Epithelial cell of esophagus (primary cell): Measurements from ENCODE around the gene ZNF346.

Experiments
- DNase-seq: peaks from one replicate; pipeline ENCODE4 v3.0.0; 2010; ENCODE audit warnings: low read depth
- H3K4me3 ChIP-seq: 2 replicates; pipeline ENCODE4 v1.5.1; 2011; ENCODE audit warnings: mild to moderate bottlenecking, low read length, control low read depth
- TF ChIP-seq, protein P1 (sequence below): IDR thresholded peaks from 2 replicates; pipeline ENCODE4 v1.5.1; 2011; ENCODE audit warnings: low read depth, mild to moderate bottlenecking, low read length, control low read depth, inconsistent platforms; ENCODE audit not compliant: insufficient read depth; ENCODE audit errors: missing control alignments

ZNF346 gene

DNA sequence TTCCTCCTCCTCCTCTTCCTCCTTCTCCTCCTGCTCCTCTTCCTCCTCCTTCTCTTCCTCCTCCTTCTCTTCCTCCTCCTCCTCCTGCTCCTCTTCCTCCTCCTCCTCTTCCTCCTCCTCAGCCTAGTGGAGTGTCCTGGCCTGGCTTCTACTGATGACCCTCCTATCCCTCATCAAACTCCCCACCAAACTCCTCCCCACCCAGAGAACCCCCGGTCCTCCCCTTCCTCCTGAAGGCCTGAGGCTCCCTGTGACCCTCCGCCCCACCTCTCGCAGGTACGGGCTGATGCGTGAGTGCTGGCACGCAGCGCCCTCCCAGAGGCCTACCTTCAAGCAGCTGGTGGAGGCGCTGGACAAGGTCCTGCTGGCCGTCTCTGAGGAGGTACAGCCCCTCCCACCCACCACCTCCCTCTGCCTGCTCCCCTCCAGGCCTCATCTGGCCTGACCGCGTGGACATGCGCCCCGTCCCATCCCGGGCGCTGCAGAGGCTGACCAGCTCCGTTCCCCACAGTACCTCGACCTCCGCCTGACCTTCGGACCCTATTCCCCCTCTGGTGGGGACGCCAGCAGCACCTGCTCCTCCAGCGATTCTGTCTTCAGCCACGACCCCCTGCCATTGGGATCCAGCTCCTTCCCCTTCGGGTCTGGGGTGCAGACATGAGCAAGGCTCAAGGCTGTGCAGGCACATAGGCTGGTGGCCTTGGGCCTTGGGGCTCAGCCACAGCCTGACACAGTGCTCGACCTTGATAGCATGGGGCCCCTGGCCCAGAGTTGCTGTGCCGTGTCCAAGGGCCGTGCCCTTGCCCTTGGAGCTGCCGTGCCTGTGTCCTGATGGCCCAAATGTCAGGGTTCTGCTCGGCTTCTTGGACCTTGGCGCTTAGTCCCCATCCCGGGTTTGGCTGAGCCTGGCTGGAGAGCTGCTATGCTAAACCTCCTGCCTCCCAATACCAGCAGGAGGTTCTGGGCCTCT, 74.8 kb downstream of the ZNF346 start:
- no peak for DNase-seq

DNA sequence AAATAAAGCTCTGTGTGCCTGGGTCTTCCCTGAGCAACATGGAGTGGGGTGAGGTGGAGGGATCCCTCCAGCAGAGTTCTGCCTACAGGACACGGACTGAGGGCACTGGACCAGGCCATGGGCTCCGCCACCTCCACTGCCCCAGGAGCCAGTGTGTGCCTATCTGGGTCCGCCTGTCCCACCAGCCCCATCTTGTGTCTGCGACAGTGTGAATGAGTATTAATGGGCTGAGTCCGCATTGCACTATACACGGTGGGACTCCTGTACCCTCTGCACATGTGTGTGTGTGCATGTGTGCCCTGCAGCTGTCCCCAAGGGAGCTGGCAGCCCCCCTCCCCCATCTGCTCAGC, 75.6 kb downstream of the ZNF346 start:
- no peak overlapping the region for H3K4me3 ChIP-seq
- TF ChIP-seq, protein P1, sequence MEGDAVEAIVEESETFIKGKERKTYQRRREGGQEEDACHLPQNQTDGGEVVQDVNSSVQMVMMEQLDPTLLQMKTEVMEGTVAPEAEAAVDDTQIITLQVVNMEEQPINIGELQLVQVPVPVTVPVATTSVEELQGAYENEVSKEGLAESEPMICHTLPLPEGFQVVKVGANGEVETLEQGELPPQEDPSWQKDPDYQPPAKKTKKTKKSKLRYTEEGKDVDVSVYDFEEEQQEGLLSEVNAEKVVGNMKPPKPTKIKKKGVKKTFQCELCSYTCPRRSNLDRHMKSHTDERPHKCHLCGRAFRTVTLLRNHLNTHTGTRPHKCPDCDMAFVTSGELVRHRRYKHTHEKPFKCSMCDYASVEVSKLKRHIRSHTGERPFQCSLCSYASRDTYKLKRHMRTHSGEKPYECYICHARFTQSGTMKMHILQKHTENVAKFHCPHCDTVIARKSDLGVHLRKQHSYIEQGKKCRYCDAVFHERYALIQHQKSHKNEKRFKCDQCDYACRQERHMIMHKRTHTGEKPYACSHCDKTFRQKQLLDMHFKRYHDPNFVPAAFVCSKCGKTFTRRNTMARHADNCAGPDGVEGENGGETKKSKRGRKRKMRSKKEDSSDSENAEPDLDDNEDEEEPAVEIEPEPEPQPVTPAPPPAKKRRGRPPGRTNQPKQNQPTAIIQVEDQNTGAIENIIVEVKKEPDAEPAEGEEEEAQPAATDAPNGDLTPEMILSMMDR = no peak
- DNase-seq = no peak

More for the DNA sequence above, 74.8 kb downstream of the ZNF346 start:
- TF ChIP-seq, protein P1 = no peak
- no peak overlapping the region for H3K4me3 ChIP-seq

DNA sequence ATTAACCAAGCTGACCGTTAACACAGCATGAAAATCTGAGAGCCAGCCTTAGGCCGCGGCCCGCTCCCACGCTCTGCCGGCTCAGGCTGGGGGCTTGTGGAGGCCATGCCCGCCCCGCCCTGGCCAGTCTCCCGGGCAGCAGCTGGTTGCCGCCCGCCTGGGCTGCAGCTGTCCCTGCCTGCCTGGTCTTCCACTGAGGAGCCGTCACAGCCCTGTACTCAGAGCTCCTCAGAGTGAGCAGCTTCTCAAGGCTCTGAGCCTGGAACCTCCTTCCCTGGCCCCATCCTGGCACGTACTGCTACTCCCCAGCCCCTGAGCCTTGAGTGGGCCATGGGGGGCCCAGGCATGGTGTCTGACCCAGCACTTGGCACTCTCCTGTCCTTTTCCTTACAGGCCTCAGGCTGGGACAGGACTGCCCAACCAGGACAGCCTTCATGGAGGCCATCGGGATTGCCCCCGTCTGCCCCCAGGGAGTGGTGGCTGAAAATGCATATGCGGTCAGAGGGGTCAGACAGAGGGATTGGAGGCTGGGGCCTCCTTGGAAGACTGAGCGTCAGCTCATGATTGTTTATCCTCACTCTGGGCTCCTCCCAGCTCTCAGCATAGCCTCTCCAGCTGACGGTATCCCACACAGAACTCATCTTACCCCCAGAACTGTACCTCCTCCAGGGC, 76.1 kb downstream of the ZNF346 start:
- H3K4me3 ChIP-seq = no peak overlapping the region
- TF ChIP-seq, protein P1 = no peak
- DNase-seq = no peak

DNA sequence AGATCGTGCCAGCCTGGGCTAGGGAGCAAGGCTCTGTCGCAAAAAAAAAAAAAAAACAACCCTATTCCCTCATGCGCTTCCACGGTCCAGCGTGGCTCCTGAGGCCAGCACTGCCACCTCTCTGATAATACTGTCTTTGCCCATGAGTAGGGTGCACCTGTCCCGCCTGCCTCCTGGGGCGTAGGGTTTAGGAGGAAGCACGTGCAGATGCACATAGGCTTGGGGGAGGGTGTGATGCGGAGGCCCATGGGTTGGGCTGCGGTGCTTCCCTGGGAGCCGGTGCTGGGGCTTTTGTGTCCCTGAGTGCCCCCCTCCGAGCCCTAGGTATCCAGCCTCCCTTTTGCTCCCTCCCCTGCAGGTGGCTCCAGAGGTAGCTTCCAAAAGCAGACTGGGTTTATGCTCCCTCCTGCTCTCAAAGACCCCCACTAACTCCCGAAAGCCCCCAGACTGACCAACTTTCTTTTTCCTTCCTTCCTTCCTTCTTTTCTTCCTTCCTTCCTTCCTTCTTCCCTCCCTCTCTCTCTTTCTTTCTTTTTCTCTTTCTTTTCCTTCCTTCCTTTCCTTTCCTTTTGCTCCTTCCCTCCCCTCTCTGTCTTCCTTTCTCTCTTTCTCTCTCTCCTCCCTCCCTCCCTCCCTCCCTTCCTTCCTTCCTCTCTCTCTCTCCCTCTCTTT, 77.1 kb downstream of the ZNF346 start:
- no peak for DNase-seq
- TF ChIP-seq, protein P1 = no peak
- no peak overlapping the region for H3K4me3 ChIP-seq

DNA sequence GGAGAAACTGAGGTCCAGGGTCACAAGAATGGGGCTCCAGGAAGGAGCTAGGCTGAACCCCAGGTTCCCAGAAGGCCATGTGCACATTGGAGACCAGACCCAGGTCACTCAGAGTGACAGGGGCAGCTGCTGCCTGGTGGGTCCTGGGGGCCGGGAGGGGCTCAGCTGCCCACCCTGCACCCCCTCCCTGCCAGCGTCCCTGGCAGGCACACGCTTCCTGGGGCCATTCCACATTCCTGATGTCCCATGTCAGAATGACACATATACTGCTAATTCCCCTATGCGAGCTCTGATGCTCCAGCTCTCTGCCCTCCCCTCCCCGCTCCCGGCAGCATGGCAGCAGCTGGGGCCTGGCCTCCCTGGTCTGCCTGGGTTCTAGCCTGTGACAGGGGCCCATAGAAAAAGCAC, 78.2 kb downstream of the ZNF346 start:
- no peak overlapping the region for H3K4me3 ChIP-seq
- TF ChIP-seq, protein P1 = no peak
- no peak for DNase-seq

DNA sequence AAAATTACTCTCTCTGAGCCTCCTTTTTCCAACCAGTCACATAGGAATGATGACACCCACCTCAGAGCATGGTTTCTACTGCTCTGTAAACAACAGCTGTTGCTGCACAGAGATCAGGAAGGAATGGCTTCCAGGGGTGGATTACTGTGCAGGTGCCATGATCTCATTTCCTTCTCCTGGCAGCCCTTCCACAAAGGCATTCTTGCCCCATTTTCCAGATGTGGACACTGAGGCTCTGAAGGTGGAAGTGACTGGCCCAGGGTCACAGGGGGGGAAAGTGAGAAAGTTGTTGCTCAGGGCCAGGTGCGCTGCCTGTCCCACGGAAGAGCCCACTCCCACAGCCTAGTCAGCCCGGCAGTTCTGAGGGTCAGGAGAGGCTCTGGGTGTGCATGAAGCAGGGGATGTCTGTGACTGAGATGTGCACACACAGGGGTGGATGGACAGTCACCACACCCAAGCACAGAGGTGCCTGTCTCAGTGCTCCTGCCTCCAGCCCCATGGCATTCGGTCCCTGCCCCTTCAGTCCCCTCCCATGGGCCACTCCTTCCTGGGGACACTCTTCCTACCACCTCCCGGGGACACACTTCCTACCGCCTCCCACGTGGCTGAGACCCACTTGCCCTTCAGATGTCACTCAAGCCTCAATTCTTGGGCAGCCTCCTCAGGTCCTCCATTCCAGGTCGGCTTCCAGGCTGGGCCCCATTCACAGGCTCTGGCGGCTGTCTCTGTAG, 81.2 kb downstream of the ZNF346 start:
- H3K4me3 ChIP-seq = no peak overlapping the region
- DNase-seq = peak; percentile 24
- TF ChIP-seq, protein P1 = no peak
